HS-27A (cell line): ENCODE results near the gene METTL14.

Experiments used
- DNase-seq: peaks from one replicate; pipeline ENCODE4 v3.0.0-alpha.2; 2012; ENCODE audit warnings: low read depth, missing footprints

Gene METTL14

DNA sequence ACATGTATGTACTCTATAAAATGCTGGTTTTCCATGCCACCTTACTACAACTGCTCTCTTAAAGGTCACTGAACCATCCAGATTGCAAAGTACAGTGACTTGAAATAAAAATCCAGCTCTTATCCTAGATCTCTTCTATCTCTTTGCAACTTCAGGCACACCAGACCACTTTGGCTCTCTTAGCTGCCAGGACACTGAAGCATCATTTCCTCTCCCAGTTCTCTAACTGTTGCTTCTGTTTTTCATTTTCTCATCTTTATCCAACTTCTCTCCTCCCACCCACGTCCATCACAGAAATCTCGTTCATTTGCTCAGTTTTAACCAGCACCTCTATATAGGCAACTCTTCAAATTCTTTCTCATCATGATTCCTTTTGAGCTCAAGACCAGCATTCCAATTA, 74.3 kb downstream of the METTL14 start:
- no peak for DNase-seq

DNA sequence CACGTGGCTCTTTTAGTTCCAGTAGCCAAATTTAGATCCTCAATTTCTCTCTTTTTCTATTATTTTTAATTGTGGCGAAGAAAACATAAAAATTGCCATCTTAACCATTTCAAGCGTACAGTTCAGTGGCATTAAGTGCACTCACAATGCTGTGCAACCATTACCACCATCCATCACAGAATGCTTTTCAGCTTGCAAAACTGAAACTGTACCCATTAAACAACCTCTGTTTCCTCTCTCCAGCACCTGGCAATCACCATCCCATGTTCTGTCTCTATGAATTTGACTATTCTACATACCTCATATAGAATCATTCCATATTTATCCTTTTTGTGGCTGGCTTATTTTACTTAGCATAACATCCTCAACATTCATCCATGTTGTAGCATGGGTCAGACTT, 74.9 kb downstream of the METTL14 start:
- DNase-seq, result no peak

GRCh38 chr4:118760493-118760892, 75.3 kb downstream of the METTL14 start:
- no peak for DNase-seq

- DNase-seq, result no peak
Observed at GRCh38 chr4:118761397-118762016, 76.3 kb downstream of the METTL14 start.

- no peak for DNase-seq
Observed at GRCh38 chr4:118762155-118762554, 77.0 kb downstream of the METTL14 start.

DNA sequence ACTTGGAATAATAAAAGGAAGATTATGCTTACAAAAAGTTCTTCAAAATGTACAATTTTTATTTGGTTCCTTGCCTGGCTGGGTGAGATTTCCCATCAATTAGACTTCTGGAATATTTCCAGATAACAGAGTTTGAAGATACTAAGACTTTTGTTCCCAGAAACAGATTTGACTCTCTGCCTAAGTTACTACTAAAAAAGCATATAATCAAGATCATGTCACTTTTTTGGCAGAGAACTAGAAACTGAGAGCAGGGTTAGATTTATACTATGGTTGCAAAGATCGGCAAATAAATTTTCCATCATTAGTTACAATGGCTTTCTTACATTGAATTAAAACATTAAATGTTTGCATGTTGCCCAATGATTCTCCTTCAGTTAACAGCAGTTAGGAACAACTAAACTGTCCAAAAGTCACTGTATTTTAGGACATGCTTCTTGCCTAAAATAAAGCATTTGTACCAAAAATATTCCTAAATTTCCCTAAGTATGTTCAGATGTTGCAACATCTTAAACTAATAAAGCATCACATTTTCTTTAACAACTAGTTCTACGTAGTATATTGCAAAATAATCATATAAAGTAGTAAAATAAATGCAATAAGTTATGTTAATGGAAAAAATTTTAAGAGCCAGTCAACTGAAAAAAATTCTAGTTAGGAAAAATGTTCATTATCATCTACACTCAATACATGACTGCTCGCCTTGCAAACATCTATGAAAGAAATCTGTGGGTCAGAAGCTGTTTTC, 77.7 kb downstream of the METTL14 start:
- DNase-seq, result no peak
